ENCODE measurements around the gene RNU4-1. TPM values are rescaled to one million over a fixed set of nuclear protein-coding genes. Genes with fewer than 3 reads are reported as not detected.

The RNU4-1 gene
- total RNA-seq, 3 donors from 2014 or later, result 980 to 2,356 (median 1,498) TPM

- no peaks in the 10 kb centered on the region for H3K9me3 Mint-ChIP-seq
- ATAC-seq (no peak), DNase-seq (no peak)
- no peak overlapping the region for H3K4me3 Mint-ChIP-seq
- no peaks in the 10 kb centered on the region for H3K36me3 Mint-ChIP-seq (ENCODE audit: insufficient read depth)
- H3K4me1 Mint-ChIP-seq (ENCODE audit: low read depth), result peaks cover 16% of the 10 kb centered on the region
- H3K27me3 Mint-ChIP-seq (ENCODE audit: low read depth), result no peaks in the 10 kb centered on the region
Observed at GRCh38 chr12:120321382-120322202, 28.6 kb upstream of the RNU4-1 start.

GRCh38 chr12:120317224-120318105 lies 24.4 kb upstream of the RNU4-1 start:
- DNase-seq (peak; percentile 100), ATAC-seq (peak; percentile 100)
- no peaks in the 10 kb centered on the region for H3K9me3 Mint-ChIP-seq
- H3K4me1 Mint-ChIP-seq (ENCODE audit: low read depth), result peaks cover 13% of the 10 kb centered on the region
- no peaks in the 10 kb centered on the region for H3K27me3 Mint-ChIP-seq (ENCODE audit: low read depth)
- peak overlapping the region; percentile 88 for H3K4me3 Mint-ChIP-seq
- H3K36me3 Mint-ChIP-seq (ENCODE audit: insufficient read depth), result no peaks in the 10 kb centered on the region

GRCh38 chr12:120316798-120317223 lies 23.8 kb upstream of the RNU4-1 start:
- H3K36me3 Mint-ChIP-seq (ENCODE audit: insufficient read depth), result no peaks in the 10 kb centered on the region
- H3K4me3 Mint-ChIP-seq, result peak overlapping the region; percentile 88
- H3K4me1 Mint-ChIP-seq (ENCODE audit: low read depth), result peaks cover 13% of the 10 kb centered on the region
- no peaks in the 10 kb centered on the region for H3K9me3 Mint-ChIP-seq
- ATAC-seq (no peak), DNase-seq (no peak)
- H3K27me3 Mint-ChIP-seq (ENCODE audit: low read depth), result no peaks in the 10 kb centered on the region

- ATAC-seq, result no peak
- DNase-seq, result no peak
- H3K4me1 Mint-ChIP-seq (ENCODE audit: low read depth), result peaks cover 13% of the 10 kb centered on the region
- no peaks in the 10 kb centered on the region for H3K9me3 Mint-ChIP-seq
- H3K36me3 Mint-ChIP-seq (ENCODE audit: insufficient read depth), result no peaks in the 10 kb centered on the region
- no peaks in the 10 kb centered on the region for H3K27me3 Mint-ChIP-seq (ENCODE audit: low read depth)
- H3K4me3 Mint-ChIP-seq, result no peak overlapping the region
Observed at GRCh38 chr12:120314220-120314619, 21.2 kb upstream of the RNU4-1 start.

- H3K4me3 Mint-ChIP-seq, result peak within 1 kb of the TSS; percentile 96
- peaks cover 8% of the 10 kb centered on the region for H3K4me1 Mint-ChIP-seq (ENCODE audit: low read depth)
- H3K9me3 Mint-ChIP-seq, result no peaks in the 10 kb centered on the region
- no peaks in the 10 kb centered on the region for H3K36me3 Mint-ChIP-seq (ENCODE audit: insufficient read depth)
- DNase-seq, result peak; percentile 84
- H3K27me3 Mint-ChIP-seq (ENCODE audit: low read depth), result no peaks in the 10 kb centered on the region
- ATAC-seq, result peak; percentile 100
Observed at GRCh38 chr12:120301962-120302815, 9.2 kb upstream of the RNU4-1 start, which contains the start of gene SIRT4. TSS of gene SIRT4 (plus strand) at chr12:120302321. CDS start at chr12:120303562, 1,241 bp downstream.

GRCh38 chr12:120292411-120292660 lies 701 bp downstream of the RNU4-1 start:
- ATAC-seq (peak; percentile 10 to 13), DNase-seq (peak; percentile 12)
- Mint-ChIP-seq H3K36me3 (ENCODE audit: insufficient read depth) (no peaks in the 10 kb centered on the region), H3K4me1 (ENCODE audit: low read depth) (peaks cover 7% of the 10 kb centered on the region), H3K27me3 (ENCODE audit: low read depth) (no peaks in the 10 kb centered on the region), H3K9me3 (no peaks in the 10 kb centered on the region), H3K4me3 (no peak overlapping the region)

- DNase-seq (no peak), ATAC-seq (peak; percentile 1 to 2)
- H3K36me3 Mint-ChIP-seq (ENCODE audit: insufficient read depth), result no peaks in the 10 kb centered on the region
- H3K4me3 Mint-ChIP-seq, result peak overlapping the region; percentile 56
- H3K27me3 Mint-ChIP-seq (ENCODE audit: low read depth), result no peaks in the 10 kb centered on the region
- H3K9me3 Mint-ChIP-seq, result no peaks in the 10 kb centered on the region
- H3K4me1 Mint-ChIP-seq (ENCODE audit: low read depth), result peaks cover 7% of the 10 kb centered on the region
Observed at GRCh38 chr12:120290609-120291305, 2.3 kb downstream of the RNU4-1 start.

GRCh38 chr12:120287491-120287890 lies 5.5 kb downstream of the RNU4-1 start:
- H3K9me3 Mint-ChIP-seq, result no peaks in the 10 kb centered on the region
- no peak for ATAC-seq

GRCh38 chr12:120286768-120287490 lies 6.1 kb downstream of the RNU4-1 start:
- DNase-seq (no peak), ATAC-seq (no peak)
- Mint-ChIP-seq H3K27me3 (ENCODE audit: low read depth) (no peaks in the 10 kb centered on the region), H3K9me3 (no peaks in the 10 kb centered on the region), H3K4me3 (no peak overlapping the region), H3K4me1 (ENCODE audit: low read depth) (peaks cover 7% of the 10 kb centered on the region), H3K36me3 (ENCODE audit: insufficient read depth) (no peaks in the 10 kb centered on the region)

More at GRCh38 chr12:120287491-120287890, 5.5 kb downstream of the RNU4-1 start:
- Mint-ChIP-seq H3K27me3 (ENCODE audit: low read depth) (no peaks in the 10 kb centered on the region), H3K36me3 (ENCODE audit: insufficient read depth) (no peaks in the 10 kb centered on the region), H3K4me1 (ENCODE audit: low read depth) (peaks cover 7% of the 10 kb centered on the region), H3K4me3 (no peak overlapping the region)
- no peak for DNase-seq

GRCh38 chr12:120284381-120284780 lies 8.7 kb downstream of the RNU4-1 start:
- H3K36me3 Mint-ChIP-seq (ENCODE audit: insufficient read depth), result no peaks in the 10 kb centered on the region
- DNase-seq, result no peak
- H3K4me1 Mint-ChIP-seq (ENCODE audit: low read depth), result no peaks in the 10 kb centered on the region
- H3K9me3 Mint-ChIP-seq, result no peaks in the 10 kb centered on the region
- ATAC-seq, result no peak
- no peak overlapping the region for H3K4me3 Mint-ChIP-seq
- H3K27me3 Mint-ChIP-seq (ENCODE audit: low read depth), result no peaks in the 10 kb centered on the region

- ATAC-seq (no peak), DNase-seq (no peak)
- H3K9me3 Mint-ChIP-seq, result no peaks in the 10 kb centered on the region
- no peak overlapping the region for H3K4me3 Mint-ChIP-seq
- H3K4me1 Mint-ChIP-seq (ENCODE audit: low read depth), result no peaks in the 10 kb centered on the region
- H3K36me3 Mint-ChIP-seq (ENCODE audit: insufficient read depth), result no peaks in the 10 kb centered on the region
- H3K27me3 Mint-ChIP-seq (ENCODE audit: low read depth), result peaks cover 3% of the 10 kb centered on the region
Observed at GRCh38 chr12:120283318-120283717, 9.7 kb downstream of the RNU4-1 start.

GRCh38 chr12:120278137-120279069 lies 14.6 kb downstream of the RNU4-1 start:
- ATAC-seq (no peak), DNase-seq (no peak)
- Mint-ChIP-seq H3K36me3 (ENCODE audit: insufficient read depth) (no peaks in the 10 kb centered on the region), H3K4me3 (no peak overlapping the region), H3K4me1 (ENCODE audit: low read depth) (no peaks in the 10 kb centered on the region), H3K27me3 (ENCODE audit: low read depth) (peaks cover 3% of the 10 kb centered on the region), H3K9me3 (no peaks in the 10 kb centered on the region)
